Measurements from ENCODE around the gene JARID2.
A peak's percentile ranks its signal among the peaks of the same experiment; 100 is the strongest.

- TF ChIP-seq SMARCE1 (IDR thresholded peaks at IDR 0.05) (no peak), PBX2 (CRISPR knock-in tag; IDR thresholded peaks at IDR 0.05; ENCODE audit: low read depth) (no peak), PBX2 (tag; conservative IDR thresholded peaks at IDR 0.05; ENCODE audit: low read depth) (no peak), POLR2G (IDR thresholded peaks at IDR 0.05; ENCODE audit: low read depth, low read length) (0 out of 2 replicates have a peak, but pooled peaks have one; percentile 25), MTA2 (IDR thresholded peaks at IDR 0.05; ENCODE audit: low read depth) (no peak), ZBED1 (IDR thresholded peaks at IDR 0.05) (no peak), ZNF282 (CRISPR knock-in tag; IDR thresholded peaks at IDR 0.05) (no peak), BMI1 (IDR thresholded peaks at IDR 0.05; ENCODE audit: low read length) (no peak), MAFK (IDR thresholded peaks at IDR 0.05; ENCODE audit: low read length) (no peak), ZKSCAN8 (CRISPR knock-in tag; IDR thresholded peaks at IDR 0.05) (no peak), RB1 (IDR thresholded peaks at IDR 0.05; ENCODE audit: low read depth) (no peak), EZH2 (IDR thresholded peaks at IDR 0.05; ENCODE audit: borderline replicate concordance, low read depth, low read length) (no peak)
These were observed 277.1 kb downstream of the JARID2 start for GRCh38 chr6:15522856-15523529.

All from K562 (cell line).